ENCODE data around the gene CFAP73.
A peak's percentile ranks its signal among the peaks of the same experiment; 100 is the strongest.
"Not testable (repeated sequence)": the region's sequence is repeated elsewhere in the genome, so short reads cannot be mapped to it uniquely, and the experiment has no call there.

CFAP73 gene

DNA sequence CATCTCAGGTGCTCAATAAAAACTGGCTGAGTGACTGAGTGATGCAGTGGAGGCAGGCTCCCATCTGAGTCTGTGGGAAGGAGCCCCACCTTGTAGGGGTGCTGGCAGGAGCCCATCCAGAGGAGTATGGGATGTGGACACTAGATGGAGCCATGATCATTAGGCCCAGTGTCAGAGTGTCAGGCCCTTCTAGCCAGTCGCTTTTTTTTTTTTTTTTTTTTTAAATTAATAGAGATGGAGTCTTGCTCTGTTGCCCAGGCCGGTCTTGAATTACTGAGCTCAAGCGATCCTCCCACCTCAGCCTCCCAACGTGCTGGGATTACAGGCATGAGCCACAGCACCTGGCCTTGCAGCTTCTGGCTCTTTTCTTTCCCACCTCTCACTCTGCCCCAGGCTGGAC, 47.5 kb downstream of the CFAP73 start:
- Histone ChIP-seq H3K9ac (no peak overlapping the region), H3K9me3 (no peaks in the 10 kb centered on the region), H3K36me3 (peaks cover 11% of the 10 kb centered on the region), H3K4me3 (no peak overlapping the region), H3K27ac (no peak overlapping the region), H3K4me2 (no peak overlapping the region), H3K27me3 (peaks cover 10% of the 10 kb centered on the region), H3K4me1 (peaks cover 13% of the 10 kb centered on the region), H4K20me1 (peaks cover 57% of the 10 kb centered on the region)
- no peak for TF ChIP-seq Cebpa-rat (IDR thresholded peaks at IDR 0.05)

DNA sequence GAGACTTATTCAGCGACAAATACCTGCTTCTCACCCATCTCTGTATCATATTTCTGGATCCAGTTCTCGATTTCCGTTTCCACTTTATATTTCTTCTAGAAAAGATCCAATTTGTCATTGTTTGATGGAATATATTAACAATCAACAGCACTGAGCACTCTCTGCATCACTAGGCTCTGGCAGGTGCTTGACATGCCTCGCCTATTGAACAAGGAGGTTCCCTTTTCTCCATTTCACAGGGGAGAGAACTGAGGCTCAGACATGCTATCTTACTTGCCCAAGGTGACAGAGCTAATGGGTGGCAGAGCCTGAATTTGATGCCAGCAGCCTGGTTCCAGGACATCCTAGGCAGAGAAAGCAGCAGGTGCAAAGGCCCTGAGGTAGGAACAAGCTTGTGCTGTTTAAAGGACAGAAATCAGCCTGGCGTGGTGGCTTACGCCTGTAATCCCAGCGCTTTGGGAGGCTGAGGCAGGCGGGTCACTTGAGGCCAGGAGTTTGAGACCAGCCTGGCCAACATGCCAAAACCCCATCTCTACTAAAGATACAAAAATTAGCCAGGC, 48.1 kb downstream of the CFAP73 start:
- Histone ChIP-seq H3K4me1 (peaks cover 13% of the 10 kb centered on the region), H3K27ac (no peak overlapping the region)

DNA sequence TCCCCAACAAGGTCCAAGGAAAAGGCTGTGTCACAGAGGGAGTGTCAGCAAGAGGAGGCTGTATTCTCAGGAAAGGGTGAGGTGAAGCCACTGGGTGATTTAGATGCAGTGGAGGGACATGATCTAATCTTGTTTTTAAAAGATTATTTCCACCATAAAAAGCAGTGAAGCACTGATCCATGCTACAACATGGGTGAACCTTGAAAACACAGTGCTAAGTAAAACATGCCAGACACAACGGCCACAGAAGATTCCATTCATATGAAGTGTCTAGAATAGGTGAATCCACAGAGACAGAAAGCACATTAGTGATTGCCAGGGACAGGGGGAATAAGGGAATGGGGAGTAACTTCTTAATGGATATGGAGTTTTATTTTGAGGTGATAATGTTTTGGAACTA, 48.8 kb downstream of the CFAP73 start:
- Histone ChIP-seq H3K27ac (no peak overlapping the region), H4K20me1 (peaks cover 57% of the 10 kb centered on the region), H3K36me3 (no peaks in the 10 kb centered on the region), H3K27me3 (peaks cover 14% of the 10 kb centered on the region), H3K4me3 (no peak overlapping the region), H3K4me1 (peaks cover 13% of the 10 kb centered on the region), H3K4me2 (no peak overlapping the region), H3K9ac (no peak overlapping the region), H3K9me3 (no peaks in the 10 kb centered on the region)
- no peak for TF ChIP-seq Cebpa-rat (IDR thresholded peaks at IDR 0.05)

More for the DNA sequence above, 48.1 kb downstream of the CFAP73 start:
- no peak for TF ChIP-seq Cebpa-rat (IDR thresholded peaks at IDR 0.05)
- Histone ChIP-seq H3K36me3 (peaks cover 5% of the 10 kb centered on the region), H3K4me2 (no peak overlapping the region), H4K20me1 (peaks cover 59% of the 10 kb centered on the region), H3K27me3 (peaks cover 14% of the 10 kb centered on the region), H3K9me3 (no peaks in the 10 kb centered on the region), H3K4me3 (no peak overlapping the region), H3K9ac (no peak overlapping the region)

DNA sequence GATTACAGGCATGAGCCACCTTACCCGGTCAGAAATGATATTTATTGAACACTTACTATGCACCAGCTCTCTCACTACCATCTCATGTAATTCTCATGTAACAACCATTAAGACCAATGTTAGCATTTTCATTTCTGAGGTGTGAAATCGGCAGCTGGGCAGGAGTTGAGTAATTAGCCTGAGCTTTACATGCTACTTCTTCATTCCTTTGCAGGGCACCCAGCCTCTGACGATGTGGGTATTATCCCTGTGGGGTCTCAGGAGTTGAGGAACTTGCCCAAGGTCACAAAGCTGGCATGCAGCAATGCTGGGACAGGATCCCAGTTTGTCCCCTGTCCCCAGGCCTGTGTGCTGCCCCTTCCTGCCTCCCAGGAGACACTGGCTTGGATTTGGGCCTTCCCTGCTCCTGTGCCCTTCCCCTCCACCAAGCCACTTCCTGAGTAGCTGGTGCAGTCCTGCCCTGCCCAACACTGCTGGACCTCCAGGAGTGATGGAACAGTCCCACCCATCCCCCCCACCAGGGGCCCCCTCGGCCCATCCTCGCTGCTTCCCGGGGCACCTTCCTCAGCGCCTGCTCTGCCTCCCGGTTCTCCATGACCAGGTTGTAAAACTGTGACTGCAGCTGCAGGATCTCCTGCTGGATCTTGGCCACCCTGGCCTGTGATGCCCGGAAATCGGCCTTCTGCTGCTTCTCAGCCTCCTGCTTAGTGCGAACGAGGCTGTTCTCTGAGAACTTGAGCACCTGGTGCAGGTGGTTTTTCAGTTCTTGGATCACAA, 50.7 kb downstream of the CFAP73 start:
- Histone ChIP-seq H3K36me3 (no peaks in the 10 kb centered on the region), H3K4me3 (no peak overlapping the region), H4K20me1 (peaks cover 53% of the 10 kb centered on the region), H3K27me3 (peaks cover 28% of the 10 kb centered on the region), H3K9me3 (no peaks in the 10 kb centered on the region), H3K4me1 (no peaks in the 10 kb centered on the region), H3K4me2 (no peak overlapping the region), H3K27ac (no peak overlapping the region), H3K9ac (no peak overlapping the region)
- no peak for TF ChIP-seq Cebpa-rat (IDR thresholded peaks at IDR 0.05)

DNA sequence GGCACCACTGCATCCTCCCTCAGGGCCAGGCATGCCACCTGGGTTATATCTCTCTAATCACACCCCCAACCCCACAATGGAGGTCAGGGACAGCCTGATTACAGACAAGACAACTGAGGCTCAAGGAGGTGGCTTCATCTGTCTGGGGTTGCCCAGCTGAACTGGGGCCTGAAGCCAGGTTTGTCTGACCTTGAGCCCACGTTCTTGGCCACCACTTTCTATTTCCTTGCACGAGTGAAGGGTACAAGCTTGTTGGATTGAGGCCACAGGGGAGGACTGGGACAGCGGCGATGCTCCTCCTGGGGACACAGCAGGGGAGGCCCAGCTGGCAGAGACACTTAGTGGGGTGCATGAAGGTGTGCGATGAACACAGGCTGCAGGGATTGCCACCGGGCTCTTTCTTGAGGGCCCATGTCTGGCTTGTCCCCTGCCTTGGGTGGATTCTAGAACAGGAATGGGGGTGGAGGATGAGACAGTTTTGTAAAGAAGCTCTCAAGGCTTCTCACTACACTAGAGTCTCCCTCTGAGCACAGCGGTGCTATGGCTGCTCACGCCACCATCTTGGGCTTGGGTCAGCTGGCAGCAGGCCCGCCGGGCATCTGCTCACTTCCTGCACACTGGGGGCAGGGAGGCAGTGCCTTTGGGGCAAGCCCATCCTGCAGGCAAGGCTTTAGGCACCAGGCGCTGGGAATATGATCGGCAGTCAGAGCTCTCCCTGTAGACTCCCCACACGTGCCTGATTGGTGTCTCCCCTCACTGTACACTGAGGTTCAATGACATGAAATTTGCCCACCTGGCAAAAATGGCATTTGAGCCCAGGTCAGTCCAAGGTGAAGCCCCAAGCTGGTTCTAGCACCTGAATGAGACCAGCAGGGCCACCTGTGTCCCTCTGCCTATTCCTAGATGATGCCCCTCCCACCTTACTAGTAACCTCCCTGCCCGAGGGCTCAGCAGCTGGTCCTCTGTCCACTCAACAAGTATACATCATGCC, 52.0 kb downstream of the CFAP73 start:
- no peaks in the 10 kb centered on the region for H3K9me3 ChIP-seq
- H4K20me1 ChIP-seq, result peaks cover 45% of the 10 kb centered on the region; the same call in 1 of the 2 replicates
- H3K27ac ChIP-seq, result no peak overlapping the region
- H3K9ac ChIP-seq, result no peak overlapping the region
- peaks cover 4% of the 10 kb centered on the region for H3K4me1 ChIP-seq
- H3K27me3 ChIP-seq, result peaks cover 34% of the 10 kb centered on the region
- no peak overlapping the region for H3K4me2 ChIP-seq
- TF ChIP-seq Cebpa-rat (IDR thresholded peaks at IDR 0.05), result no peak
- H3K4me3 ChIP-seq, result no peak overlapping the region
- H3K36me3 ChIP-seq, result no peaks in the 10 kb centered on the region

DNA sequence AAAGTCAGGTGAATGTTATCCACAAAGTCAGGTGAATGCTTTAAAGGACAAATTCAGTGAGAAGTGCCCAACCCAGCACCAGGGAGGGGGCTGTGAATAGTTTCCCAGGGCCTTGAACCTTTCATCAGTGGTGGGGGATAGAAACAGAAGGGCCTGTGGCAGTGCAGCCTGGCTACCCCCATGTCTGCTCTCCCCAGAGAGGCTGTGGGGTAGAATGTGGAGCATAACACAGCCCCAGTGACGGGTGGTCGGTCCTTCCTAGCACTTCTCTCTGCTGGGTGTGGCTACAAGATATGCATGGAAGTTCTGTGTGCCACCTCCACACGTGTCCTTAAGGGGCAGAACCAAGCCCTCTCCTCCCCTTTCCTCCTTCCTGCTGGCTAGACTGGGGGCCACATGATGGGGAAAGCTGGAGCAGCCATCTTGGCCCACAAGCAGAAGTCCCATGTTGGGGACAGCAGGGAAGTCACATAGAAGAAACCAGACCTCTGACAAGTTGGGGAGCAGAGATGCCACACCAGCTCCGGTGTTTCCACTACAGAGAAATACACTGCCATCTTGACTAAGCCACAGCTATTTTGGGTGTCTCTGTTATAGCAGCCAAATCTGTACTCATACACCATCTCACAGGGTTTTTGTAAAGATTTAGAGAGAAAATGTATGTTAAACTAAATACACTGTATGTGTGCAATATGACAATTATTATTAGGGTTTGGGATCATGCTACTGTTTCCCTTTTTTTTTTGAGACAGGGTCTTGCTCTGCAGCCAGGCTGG, 53.0 kb downstream of the CFAP73 start:
- H3K27me3 ChIP-seq, result peaks cover 44% of the 10 kb centered on the region
- no peak overlapping the region for H3K4me3 ChIP-seq
- peaks cover 45% of the 10 kb centered on the region for H4K20me1 ChIP-seq
- no peak for TF ChIP-seq Cebpa-rat (IDR thresholded peaks at IDR 0.05)
- no peak overlapping the region for H3K9ac ChIP-seq
- peaks cover 14% of the 10 kb centered on the region for H3K4me1 ChIP-seq
- no peaks in the 10 kb centered on the region for H3K9me3 ChIP-seq
- H3K36me3 ChIP-seq, result no peaks in the 10 kb centered on the region
- no peak overlapping the region for H3K4me2 ChIP-seq
- no peak overlapping the region for H3K27ac ChIP-seq

DNA sequence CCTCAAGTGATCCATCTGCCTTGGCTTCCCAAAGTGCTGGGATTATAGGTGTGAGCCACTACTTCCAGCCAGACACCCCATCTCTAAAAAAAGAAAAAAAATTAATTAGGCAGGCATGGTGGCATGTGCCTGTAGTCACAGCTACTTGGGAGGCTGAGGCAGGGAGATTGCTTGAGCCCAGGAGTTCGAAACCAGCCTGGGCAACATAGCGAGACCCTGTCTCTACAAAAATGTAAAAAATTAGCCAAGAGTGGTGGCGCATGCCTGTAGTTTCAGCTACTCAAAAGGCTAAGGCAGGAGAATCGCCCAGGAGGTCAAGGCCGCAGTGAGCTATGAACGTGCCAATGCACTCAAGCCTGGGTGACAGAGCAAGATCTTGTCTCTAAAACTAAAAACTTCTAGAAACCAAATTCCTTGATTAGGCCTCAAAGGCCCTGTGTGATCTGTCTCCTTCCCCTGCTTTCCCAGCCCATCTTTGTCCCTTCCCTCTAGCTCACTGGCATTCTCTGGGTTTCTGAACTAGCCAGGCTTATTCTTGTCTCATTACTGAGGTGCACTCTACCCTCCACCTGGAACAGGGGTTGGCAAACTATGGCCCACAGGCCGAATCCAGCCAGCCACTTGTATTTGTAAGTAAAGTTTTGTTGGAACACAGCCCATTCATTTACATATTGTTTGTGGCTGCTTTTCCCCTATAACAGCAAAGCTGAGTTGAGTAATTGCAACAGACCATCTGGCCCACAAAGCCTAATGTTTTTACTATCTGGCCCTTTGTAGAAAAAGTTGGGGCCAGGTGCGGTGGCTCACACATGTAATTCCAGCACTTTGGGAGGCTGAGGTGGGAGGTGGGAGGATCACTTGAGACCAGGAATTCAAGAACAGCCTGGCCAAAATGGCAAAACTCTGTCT, 54.6 kb downstream of the CFAP73 start:
- no peak overlapping the region for H3K4me2 ChIP-seq
- no peak overlapping the region for H3K4me3 ChIP-seq
- H4K20me1 ChIP-seq, result peaks cover 53% of the 10 kb centered on the region
- H3K4me1 ChIP-seq, result peaks cover 29% of the 10 kb centered on the region
- TF ChIP-seq Cebpa-rat (IDR thresholded peaks at IDR 0.05), result no peak
- H3K36me3 ChIP-seq, result no peaks in the 10 kb centered on the region
- H3K27ac ChIP-seq, result no peak overlapping the region
- H3K27me3 ChIP-seq, result peaks cover 47% of the 10 kb centered on the region
- H3K9me3 ChIP-seq, result no peaks in the 10 kb centered on the region
- no peak overlapping the region for H3K9ac ChIP-seq

DNA sequence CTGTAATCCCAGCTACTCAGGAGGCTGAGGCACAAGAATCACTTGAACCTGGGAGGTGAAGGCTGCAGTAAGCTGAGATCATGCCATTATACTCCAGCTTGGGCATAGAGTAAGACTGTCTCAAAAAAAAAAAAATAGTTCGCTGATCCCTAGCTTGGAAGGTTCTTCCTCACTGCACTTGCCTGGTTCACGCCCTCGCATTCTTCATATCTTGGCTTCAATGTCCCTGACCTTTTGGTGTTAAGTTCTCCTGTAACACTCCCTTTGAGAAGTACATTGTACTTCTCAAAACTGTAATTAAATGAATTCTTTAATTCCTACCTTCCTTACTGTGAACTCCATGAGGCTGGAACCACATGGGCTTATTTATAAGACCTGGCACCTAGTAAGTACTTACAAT, 55.3 kb downstream of the CFAP73 start:
- no peak overlapping the region for H3K9ac ChIP-seq
- H4K20me1 ChIP-seq, result peaks cover 57% of the 10 kb centered on the region
- peaks cover 36% of the 10 kb centered on the region for H3K4me1 ChIP-seq
- no peak overlapping the region for H3K4me2 ChIP-seq
- H3K27me3 ChIP-seq, result peaks cover 53% of the 10 kb centered on the region
- H3K36me3 ChIP-seq, result no peaks in the 10 kb centered on the region
- no peaks in the 10 kb centered on the region for H3K9me3 ChIP-seq
- H3K27ac ChIP-seq, result no peak overlapping the region
- TF ChIP-seq Cebpa-rat (IDR thresholded peaks at IDR 0.05), result no peak
- no peak overlapping the region for H3K4me3 ChIP-seq

DNA sequence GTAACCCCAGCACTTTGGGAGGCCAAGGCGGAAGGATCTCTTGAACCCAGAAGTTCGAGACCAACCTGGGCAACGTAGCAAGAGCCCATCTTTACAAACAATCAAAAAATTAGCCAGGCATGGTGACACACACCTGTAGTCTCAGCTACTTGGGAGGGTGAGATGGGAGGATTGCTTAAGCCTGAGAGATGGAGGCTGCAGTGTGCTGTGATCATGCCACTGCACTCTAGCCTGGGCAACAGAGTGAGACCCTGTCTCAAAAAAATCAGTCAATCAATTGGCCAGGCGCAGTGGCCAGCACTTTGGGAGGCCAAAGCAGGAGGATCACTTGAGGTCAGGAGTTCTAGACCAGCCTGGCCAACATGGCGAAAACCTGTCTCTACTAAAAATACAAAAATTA, 57.3 kb downstream of the CFAP73 start:
- H3K36me3 ChIP-seq, H3K9ac ChIP-seq, H3K9me3 ChIP-seq, H3K4me3 ChIP-seq, H3K27ac ChIP-seq: not testable (repeated sequence)
- Histone ChIP-seq H4K20me1 (peaks cover 69% of the 10 kb centered on the region), H3K4me2 (peak overlapping the region; percentile 89), H3K4me1 (peaks cover 42% of the 10 kb centered on the region), H3K27me3 (peaks cover 64% of the 10 kb centered on the region)

All from BLaER1 (cell line).